HG02938 (cell line): ENCODE data around the gene GPAT2.
"Not testable (repeated sequence)": the region's sequence is repeated elsewhere in the genome, so short reads cannot be mapped to it uniquely, and the experiment has no call there.

Source experiments
- ATAC-seq: cut with Tn5 transposase; IDR thresholded peaks from one replicate; pipeline ENCODE4 v1.9.1; 2021; ENCODE audit warnings: mild to moderate bottlenecking, moderate library complexity; ENCODE audit not compliant: unreplicated experiment

GPAT2 gene

DNA sequence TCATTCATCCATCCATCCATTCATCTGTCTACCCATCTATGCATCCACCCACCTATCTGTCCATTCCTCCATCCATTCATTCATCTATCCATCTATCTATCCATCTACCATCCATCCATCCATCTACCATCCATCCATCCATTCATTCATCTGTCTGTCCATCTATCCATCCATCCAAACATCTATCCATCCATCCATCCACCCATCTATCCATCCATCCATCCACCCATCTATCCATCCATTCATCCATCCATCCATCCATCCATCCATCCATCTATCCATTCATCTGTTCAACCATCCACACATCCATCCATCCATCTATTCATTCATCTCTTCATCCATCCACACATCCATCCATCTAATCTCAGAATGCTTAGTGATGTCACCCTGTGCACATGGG lies 30.0 kb upstream of the GPAT2 start:
- ATAC-seq: not testable (repeated sequence)

DNA sequence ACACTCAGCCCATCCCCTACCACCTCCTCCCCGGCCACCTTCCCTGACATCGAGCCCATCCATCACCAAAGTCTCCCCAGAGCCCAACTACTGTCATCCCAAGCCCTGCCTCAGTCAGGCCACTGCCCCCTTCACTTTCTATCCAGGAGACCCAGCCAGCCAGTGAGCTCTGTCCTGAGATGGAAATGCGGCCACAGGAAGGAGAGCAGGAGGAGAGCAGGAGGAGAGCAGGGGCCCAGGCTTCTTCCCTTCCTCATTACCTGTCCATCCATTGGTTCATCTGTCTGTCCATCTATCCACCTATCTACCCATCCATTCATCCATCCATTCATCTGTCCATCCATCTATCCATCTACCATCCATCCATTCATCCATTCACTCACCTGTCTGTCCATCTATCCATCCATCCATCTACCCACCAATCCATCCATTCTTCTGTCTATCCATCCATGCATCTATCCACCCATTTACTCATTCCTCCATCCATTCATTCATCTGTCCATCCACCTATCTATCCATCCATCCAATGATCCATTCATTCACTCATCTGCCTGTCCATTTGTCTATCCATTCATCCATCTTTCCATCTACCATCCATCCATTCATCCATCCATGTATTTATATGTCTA lies 29.4 kb upstream of the GPAT2 start:
- not testable (repeated sequence) for ATAC-seq

DNA sequence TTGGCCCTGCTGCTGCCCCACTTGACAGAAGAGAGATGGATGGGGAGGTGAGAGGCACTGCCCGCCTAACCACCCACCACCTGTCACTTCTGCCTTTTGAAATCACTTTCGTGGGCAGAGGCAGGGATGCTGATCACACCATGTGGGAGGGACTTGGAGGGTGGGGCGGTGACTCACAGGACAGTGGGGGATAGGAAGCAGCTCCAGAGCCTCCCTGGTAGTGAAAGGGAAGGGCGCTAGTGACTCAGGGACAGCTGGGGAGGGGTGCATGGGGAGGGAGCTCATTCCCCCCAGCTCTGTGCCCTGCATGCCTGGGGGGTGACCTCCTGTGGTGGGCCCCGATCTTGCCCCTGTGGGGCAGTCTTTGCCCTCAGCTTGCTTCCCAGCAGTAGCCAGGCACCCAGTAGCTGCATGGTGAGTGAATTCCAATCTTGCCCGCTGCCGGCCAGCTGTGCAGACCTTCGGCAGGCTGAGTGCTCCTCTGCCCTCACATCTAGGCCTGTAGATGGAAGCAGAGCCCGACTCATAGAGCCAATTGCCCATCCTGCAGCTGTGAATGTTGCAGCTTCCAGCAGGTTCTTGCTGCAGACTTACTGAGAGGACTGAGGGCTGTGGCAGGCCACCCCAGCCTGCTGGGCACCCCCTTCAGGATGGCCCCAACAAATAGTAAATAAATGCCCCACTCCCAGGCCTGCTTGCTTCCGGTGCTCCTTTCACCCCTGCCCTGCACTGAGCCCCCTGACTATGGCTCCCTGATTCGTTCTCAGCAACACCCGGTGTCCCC lies 28.6 kb upstream of the GPAT2 start:
- not testable (repeated sequence) for ATAC-seq

DNA sequence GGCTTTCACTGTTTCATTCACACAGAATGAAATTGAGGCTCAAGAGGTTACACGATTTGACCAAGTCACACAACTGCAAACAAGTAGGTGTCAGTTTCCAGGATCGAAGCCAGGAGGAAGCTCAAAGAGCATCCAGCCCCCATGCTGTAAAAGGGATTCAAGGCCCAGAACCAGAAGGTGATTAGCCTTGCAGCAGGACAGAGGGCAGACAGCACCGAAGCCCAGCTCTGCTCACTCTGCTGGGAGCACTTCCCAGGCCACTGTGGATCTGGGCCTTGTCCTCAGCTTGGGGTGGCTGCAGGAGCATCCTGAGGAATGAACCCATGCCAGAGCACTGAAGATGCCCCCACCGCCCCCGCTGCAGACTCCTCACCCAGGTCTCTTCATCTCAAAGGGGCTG lies 27.8 kb upstream of the GPAT2 start:
- ATAC-seq: not testable (repeated sequence)

DNA sequence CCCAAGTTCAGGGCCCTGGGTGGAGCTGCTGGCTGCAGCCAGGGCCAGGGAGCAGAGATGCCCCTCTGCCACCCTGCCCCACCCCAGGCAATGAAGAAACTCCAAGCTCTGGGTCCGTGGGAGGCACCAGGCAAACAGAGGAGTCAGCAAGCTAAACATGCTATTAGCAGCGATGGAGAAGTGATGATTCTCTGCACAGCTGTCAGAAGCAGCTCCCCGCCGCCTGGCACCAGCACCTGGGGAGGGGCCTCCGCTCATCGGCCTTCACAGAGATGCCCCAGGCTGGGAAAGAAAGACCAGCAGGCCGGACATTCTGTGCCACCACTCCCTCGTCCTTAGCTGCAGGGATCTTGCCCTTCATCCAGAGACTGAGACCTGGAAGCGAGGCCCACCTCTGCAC lies 27.2 kb upstream of the GPAT2 start:
- not testable (repeated sequence) for ATAC-seq

DNA sequence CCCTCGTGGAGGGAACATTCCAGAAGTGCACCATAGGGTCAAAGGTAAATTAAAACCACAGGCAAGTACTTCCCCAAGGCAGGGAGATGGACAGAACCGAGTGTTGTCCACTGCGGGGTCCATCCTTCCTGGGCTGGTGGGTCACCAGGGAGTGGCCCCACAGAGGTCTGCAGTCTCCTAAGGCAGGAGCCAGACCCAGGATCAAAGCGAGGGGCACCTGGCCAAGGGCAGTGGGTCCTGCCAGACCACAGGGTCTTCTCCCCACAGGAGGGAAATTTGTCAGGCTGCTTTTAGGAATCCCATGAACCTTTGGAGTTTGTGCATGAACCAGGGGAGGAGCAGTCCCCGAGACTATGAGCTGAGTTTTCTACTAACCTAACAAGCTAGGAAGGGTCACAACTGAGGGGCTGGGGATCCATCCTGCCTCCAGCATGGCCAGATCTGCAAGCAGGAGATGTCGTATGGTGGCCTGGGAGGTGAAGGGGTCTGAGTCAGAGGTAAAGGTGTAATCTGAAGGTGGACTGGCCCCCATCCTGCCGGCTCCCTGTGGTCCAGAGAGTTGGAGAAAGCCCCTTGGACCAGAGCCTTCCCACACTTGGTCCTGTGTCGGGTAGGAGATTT lies 26.6 kb upstream of the GPAT2 start:
- not testable (repeated sequence) for ATAC-seq

DNA sequence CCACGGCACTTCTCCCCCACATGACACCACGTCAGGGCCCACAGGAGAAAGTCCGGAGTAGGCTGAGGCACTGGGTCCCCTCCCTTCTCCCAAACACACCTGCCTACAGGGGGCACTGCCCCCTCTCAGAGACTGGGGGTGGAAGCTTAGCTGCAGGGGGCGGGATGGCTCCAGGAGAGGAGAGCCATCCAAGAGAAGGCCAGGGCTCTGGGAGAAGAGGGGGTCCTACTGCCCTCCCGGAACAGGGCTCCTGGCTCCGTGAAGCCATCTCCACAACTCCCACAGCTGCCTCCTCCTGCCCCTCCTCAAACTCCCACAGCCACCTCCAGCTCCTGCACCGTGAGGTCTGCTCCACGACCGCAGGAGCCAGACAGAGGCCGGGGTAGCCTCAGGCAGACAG lies 25.6 kb upstream of the GPAT2 start:
- ATAC-seq: not testable (repeated sequence)

DNA sequence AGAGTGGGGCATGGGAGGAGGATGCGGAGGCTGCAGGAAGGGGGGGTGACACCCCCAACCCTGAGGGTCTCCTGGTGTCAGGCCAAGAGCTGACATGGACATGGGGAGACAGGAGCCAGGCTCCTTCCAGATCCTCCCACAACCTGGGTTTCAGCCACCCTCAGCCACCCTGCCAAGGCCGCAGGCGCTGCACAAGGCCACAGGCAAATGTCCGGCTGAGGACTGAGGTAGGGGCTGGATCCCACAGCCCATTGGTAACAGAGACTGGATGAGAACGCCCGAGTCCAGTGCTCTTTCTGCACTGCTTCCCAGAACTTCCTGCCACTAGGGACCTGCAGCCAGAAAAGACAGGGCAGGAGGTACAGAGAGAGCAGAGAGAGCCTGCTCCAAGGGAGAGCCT lies 24.7 kb upstream of the GPAT2 start:
- not testable (repeated sequence) for ATAC-seq

DNA sequence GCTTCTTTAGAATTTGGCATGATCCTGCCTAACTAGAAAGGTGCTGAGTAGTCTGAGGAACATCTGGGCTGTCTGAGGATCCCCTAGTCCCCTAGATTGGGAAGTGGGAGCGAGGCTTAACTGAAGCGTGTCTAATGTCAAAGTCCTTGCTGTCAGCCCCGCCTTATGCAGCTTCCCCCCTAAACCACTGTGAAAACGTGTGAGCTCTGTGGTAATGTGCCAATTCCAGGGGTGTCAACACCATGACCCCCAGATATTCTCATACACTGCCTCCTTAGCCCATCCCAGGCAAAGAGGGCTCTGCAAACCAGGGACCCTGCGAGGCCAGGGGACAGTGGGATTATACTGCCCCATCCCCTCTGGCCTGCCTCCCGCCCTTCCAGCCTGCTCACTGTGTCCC lies 21.1 kb upstream of the GPAT2 start:
- not testable (repeated sequence) for ATAC-seq

DNA sequence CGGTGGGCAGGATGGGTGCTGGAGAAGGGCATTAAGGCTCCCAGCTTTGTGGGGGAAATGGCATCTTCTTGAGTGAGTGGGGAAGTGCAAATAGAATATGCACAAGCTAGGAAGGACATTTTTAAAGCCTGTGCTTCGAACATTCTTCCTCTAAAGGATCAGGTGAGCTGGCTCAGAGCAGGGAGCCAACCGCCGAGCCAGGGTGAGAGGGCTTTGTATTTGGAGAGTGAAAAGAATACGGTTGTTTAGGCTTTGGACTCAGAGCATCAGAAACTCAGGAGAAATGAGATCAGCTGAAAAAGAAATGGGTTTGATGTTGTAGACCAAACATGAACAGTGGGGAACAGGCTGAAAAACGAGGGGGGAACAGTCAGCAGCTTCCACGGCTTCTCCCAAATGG lies 19.8 kb upstream of the GPAT2 start:
- not testable (repeated sequence) for ATAC-seq

DNA sequence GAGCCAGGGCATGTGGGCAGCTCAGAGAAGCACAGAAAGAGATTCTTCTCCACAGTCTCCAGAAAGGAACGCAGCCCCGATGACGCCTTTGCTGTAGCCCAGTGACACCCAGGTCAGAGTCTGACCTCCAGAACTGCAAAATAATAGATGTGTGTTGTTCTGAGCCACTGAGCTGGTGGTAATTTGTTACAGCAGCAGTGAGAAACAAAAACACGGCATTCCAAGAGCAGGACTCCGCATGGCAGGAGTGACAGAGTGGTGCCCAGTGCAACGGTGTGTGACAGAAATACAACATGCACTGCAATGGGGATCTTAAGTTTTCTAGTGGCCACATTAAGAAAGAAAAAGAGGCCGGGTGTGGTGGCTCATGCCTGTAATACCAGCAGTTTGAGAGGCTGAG lies 18.7 kb upstream of the GPAT2 start:
- ATAC-seq: not testable (repeated sequence)

DNA sequence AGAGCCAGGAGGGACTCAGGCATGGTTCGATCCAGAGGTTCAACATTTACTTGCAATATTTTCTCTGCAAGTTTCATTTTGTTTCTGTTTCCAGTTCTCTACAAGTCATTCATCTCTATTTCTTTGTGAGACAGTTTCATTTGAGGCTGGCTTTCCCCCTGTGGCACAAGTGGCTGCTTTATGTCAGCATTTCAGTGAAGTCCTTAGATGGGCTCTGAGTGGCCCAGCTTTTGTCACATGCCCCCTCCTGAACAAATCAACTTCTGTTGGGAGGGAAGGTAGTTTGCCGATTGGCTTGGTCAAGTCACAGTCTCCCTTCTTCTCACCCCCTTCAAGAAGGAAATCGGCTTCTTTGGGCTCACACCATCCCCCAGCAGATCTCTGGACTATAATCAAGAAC lies 17.9 kb upstream of the GPAT2 start:
- ATAC-seq: not testable (repeated sequence)

DNA sequence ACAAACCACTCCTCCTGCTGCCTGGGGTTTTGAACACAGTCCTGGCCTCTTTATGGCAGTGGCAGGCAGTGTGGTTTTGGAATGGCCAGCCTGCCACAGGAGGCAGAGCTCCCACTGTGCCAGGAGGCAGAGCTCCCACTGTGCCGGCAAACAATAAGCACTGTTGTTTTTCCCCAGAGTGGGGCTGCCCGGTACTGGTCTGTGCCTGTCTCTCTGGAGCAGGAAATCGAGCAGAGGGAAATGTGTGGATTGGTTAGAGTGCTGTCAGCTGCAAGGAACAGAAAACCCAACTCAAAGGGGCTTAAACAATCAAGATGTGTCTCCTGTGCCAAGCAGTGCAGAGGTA lies 15.2 kb upstream of the GPAT2 start:
- ATAC-seq: not testable (repeated sequence)

DNA sequence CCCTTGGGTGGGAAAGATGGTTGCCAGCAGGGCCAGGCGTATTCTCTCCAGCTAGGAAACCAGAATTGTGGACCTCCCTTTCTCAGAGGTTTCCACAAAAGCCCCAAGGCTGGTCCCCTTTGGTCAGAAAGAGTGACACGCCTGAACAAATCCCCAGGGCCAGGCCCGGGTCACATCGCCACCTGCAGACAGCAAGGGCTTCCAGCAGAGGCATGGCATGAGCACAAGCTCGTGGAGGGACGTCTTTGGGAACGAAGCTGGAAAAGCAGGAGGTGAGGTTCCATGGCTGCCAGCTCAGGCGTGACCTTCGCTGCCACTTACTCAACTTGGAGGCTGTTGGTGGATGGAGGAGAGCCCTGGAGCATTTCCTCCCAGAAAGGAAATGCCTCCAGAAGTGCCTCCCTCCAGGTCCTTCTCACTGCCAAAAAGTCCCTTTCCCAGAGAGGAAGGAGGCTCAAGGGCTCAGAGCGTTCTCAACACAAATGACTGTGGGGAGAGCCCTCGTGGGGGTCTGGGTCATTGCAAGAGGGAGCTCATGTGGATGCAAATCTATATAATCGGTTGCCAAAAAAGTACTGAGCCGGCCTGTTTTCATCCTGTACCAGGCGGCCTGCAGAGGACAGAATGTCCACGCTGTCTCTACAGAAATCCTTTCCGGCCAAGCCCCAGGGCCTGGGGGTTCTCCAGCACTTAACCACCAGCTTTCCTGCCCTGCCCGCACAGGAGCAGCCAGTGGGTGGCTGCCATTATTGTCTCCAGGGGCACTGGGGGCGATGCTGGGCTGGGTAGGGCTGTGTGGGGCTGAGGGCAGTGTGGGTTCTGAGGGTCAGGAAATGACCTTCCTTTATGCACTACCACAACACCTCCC lies 14.6 kb upstream of the GPAT2 start:
- not testable (repeated sequence) for ATAC-seq

DNA sequence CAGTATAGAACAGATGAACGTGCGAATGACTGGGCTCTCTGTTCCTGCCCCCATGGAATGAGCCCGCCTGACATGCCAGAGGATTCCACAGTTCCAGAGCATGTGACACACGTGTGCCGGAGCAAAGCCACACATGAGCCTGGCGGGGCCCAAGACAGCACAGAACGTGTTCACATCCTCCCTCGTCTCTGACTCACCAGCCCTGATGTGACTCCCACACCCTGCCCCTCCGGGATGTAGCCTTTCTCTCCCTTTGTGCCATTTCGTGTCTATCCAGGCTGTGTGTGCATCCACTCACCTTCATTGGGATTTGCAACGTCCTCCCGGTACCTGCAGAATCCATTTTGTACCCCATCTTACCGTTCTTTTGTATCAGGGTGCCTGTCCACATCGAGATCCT lies 838 bp upstream of the GPAT2 start:
- not testable (repeated sequence) for ATAC-seq

DNA sequence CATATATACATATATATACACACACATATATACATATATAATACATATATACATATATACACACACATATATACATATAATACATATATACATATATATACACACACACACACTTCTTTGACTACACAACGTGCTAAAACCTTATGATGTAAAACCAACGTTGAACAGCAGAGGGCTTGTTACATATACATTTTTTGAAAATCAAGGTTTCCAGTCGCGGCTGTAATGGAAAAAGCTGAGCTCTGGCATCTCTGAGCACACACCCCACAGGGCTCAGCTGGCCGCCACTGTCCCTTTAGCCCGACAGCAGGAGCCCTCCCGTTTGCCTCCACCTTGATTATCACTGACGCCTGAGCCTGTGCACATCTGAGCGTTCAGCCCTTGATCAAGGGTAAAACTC lies 719 bp downstream of the GPAT2 start:
- ATAC-seq: not testable (repeated sequence)

DNA sequence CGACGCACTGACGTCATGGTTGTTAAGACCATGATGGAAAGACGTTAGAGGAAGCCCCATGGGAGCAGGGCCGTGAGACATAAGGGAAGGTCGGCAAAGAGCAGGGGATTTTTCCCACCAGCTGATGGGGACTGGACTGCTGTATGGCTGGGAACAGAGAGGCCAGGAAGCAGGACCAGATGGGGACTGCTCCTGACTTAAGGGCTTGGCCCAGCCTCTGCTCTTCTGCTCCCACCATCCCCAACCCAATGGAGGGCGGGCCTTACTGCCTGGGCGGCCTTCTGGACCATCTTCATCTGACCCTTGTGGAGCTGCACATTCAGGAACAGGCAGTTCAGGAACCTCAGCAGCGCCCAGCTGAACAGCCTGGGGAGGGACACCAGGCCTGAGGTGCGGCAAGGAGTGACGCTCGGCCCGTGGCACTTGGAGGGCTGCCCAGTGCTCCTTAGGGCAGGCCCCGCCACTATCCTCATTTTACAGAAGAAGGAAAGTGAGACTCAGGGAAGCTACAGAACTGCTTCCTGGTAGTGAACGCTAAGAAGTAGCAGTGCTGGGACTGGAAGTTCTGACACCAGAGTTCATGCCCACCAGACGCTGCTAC lies 6.9 kb downstream of the GPAT2 start:
- ATAC-seq: not testable (repeated sequence)

DNA sequence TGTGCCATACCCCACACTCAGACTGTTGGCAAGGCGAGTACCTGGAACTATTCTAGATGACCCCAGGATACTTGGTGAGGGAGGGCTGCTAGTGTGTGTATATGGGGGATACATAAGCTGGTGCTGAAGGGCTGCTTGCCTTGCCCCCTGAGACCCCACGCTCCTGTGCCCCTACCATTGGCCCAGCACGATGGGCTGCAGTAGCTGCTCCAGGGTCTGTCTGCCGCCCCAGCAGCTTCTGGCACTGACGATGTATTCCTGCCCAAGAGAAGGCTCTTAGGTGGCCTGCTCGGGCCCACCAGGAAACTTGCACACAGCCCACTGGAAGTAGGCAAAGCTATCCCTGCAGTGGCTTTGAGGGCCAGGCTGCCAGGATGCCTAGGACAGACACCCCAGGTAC lies 9.0 kb downstream of the GPAT2 start:
- not testable (repeated sequence) for ATAC-seq

DNA sequence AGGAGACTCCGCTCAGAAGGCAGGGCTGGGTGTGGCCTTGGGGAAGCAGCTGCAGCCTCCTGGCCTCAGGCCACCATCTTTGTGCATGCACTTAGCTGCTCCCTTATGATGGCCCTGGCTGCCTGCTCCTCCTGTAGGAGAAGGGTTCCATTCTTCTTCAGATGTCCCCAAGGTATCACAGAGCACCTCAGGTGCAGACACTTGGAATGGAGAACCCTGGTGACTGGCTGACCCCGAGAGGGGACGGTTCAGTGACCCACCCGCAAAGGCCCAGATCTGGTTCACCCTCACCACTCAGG lies 9.6 kb downstream of the GPAT2 start:
- no peak for ATAC-seq

DNA sequence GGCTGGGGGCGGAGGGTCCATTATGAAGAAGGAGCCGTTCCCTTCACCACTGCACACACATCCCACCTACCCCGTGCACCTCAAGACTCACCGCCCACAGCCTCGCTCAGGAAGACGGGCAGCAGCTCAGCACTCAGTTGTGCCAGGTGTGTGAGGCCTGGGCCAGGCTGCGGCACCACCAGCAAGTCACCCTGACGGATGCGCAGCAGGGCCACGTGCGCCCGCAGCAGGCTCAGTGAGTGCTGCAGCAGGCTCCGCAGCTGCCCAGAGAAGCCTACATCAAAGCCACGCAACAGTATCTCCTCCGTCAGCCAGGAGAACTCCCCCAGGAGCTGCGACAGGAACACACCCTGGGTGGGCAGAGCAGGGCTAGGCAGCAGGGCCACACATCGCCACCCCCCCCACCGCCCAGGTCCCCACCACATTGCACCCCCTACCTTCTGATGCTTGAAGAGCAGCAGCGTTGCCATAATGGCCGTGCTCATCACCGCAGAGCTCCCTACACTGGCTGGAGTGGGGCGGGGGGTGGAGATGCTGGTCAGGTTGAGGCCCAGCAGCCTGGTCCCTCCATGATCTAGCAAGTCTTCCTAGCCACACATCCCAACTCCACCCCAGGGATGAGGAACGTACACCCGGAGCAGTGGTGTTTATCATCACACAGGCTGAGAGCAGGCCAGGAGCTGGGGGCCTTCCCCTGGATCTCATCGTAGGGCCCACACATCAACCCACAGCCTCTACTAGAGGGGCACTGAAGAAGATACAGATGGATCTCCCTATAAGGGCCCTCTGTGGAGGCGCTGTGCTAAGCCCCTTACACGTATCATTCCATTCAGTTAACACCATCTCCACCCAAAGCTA lies 10.2 kb downstream of the GPAT2 start:
- ATAC-seq: no peak
